Vagina (tissue), 2 donors: Measurements from ENCODE around the gene IL6R.

Experiments used
- POLR2A ChIP-seq, 2 donors: fragments of 450-650 bp; IDR thresholded peaks; one replicate each; pipeline ENCODE4 v1.6.1; 2017; ENCODE audit warnings: antibody characterized with exemption in 2 of 2, mild to moderate bottlenecking in 2 of 2, moderate library complexity in 2 of 2
- POLR2AphosphoS5 ChIP-seq, 2 donors: sonication (generic); formaldehyde crosslinking; IDR thresholded peaks; one replicate each; pipeline ENCODE4 v1.9.0; 2017; ENCODE audit warnings: antibody characterized with exemption in 2 of 2, mild to moderate bottlenecking in 2 of 2, low read depth in 1 of 2; ENCODE audit not compliant: insufficient read depth in 1 of 2

DNA sequence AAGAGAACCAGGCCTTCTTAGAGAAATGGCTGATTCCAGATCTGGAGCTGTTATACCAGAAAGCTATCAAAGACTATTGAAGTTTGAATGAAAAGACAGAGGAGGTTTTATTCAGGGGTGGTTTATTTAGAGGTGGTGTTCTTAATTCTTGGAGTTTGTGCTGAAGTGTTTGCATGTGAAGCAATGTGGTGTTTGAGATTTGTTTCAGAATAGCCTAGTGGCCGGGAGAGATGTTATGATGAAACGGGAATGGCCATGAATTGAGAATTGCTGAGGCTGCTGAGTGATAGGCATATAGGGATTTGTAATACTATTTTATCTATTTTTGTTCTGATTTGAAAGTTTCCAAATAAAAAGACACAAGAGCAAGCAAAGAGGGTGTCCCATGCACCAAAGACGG lies 107.6 kb downstream of the IL6R start:
- TF ChIP-seq POLR2AphosphoS5 (IDR thresholded peaks at IDR 0.05; ENCODE audit: insufficient read depth in 1 of 2, low read depth in 1 of 2) (no peak), POLR2A (IDR thresholded peaks at IDR 0.05) (no peak)
